H1 (cell line): ENCODE results near the gene GRIA4. TPM values are rescaled to one million over a fixed set of nuclear protein-coding genes. Genes with fewer than 3 reads are reported as not detected.

Experiments used
- CTCF ChIA-PET: fragments of 300-600 bp; sonication (Branson Sonifier 250); formaldehyde crosslinking; loops from one replicate; lab custom pipeline; 2021; ENCODE audit not compliant: partially characterized antibody; lab: Charles Lee
- POLR2A ChIA-PET: fragments of 300-600 bp; sonication (Branson Sonifier 250); formaldehyde crosslinking; loops from one replicate; lab custom pipeline; 2021; ENCODE audit warnings: inconsistent platforms; ENCODE audit not compliant: partially characterized antibody; lab: Charles Lee
- DNase-seq, 2 experiments: peaks; one replicate each; pipeline versions ENCODE4 v3.0.0 to v3.0.0-alpha.2; 2010 to 2022; ENCODE audit warnings: low spot score in 2 of 2, low read depth in 1 of 2, mixed read lengths in 1 of 2
- FAIRE-seq: peaks from 2 replicates; lab custom pipeline; 2011; peaks lifted over from hg19 to GRCh38; lab: Jason Lieb, UNC
- H2AFZ ChIP-seq: 2 replicates; pipeline ENCODE4 v1.8.1; 2012; ENCODE audit warnings: low read length, inconsistent platforms
- H2AK5ac ChIP-seq: 2 replicates; pipeline ENCODE4 v1.6.1; 2013; ENCODE audit warnings: low read depth, low read length
- H2BK120ac ChIP-seq: replicated peaks from 2 replicates; pipeline ENCODE3; 2013; ENCODE audit warnings: low read depth, low read length, inconsistent platforms
- H2BK12ac ChIP-seq: 2 replicates; pipeline ENCODE4 v1.6.1; 2013; ENCODE audit warnings: low read depth, low read length
- H2BK15ac ChIP-seq: 2 replicates; pipeline ENCODE4 v1.6.1; 2013; ENCODE audit warnings: low read length
- H2BK20ac ChIP-seq: 2 replicates; pipeline ENCODE4 v1.6.1; 2013; ENCODE audit warnings: low read length
- H2BK5ac ChIP-seq: 2 replicates; pipeline ENCODE4 v1.6.1; 2013; ENCODE audit warnings: low read depth, low read length
- H3K14ac ChIP-seq: 2 replicates; pipeline ENCODE4 v1.6.1; 2013; ENCODE audit warnings: inconsistent platforms; ENCODE audit not compliant: insufficient read length
- H3K18ac ChIP-seq: 2 replicates; pipeline ENCODE4 v1.6.1; 2013; ENCODE audit warnings: low read length; ENCODE audit errors: extremely low read depth
- H3K23ac ChIP-seq: 2 replicates; pipeline ENCODE4 v1.6.1; 2013; ENCODE audit warnings: inconsistent platforms; ENCODE audit not compliant: insufficient read length
- H3K23me2 ChIP-seq: 2 replicates; pipeline ENCODE4 v1.6.1; 2013; ENCODE audit warnings: low read depth, low read length
- H3K27ac ChIP-seq: 2 replicates; pipeline ENCODE4 v1.6.1; 2011; ENCODE audit warnings: low read depth, low read length, inconsistent platforms
- H3K27me3 ChIP-seq, 4 experiments: replicated peaks in 1 of 4; 1 replicate in 1 of 4; 2 replicates in 3 of 4; pipeline versions ENCODE4 v1.6.1 to v1.8.1; 2011 to 2013; ENCODE audit warnings: low read length in 3 of 4, mild to moderate bottlenecking in 3 of 4, inconsistent platforms in 2 of 4, mixed read lengths in 2 of 4, moderate library complexity in 1 of 4; ENCODE audit not compliant: control insufficient read depth in 3 of 4, insufficient read depth in 3 of 4; ENCODE audit errors: extremely low read depth in 1 of 4
- H3K36me3 ChIP-seq, 4 experiments: 2 replicates each; pipeline versions ENCODE4 v1.6.1 to v1.8.1; 2011 to 2013; ENCODE audit warnings: mild to moderate bottlenecking in 4 of 4, low read length in 3 of 4, moderate library complexity in 2 of 4, control low read depth in 1 of 4, inconsistent platforms in 1 of 4; ENCODE audit not compliant: insufficient read depth in 4 of 4, control insufficient read depth in 2 of 4
- H3K4ac ChIP-seq: replicated peaks from 2 replicates; pipeline ENCODE3; 2013; ENCODE audit warnings: low read length, low read depth, mixed read lengths, inconsistent platforms; ENCODE audit not compliant: insufficient read length
- H3K4me1 ChIP-seq, 4 experiments: replicated peaks in 1 of 4; 1 replicate in 1 of 4; 2 replicates in 3 of 4; pipeline versions ENCODE4 v1.6.1 to v1.8.1; 2011 to 2013; ENCODE audit warnings: low read length in 3 of 4, inconsistent platforms in 2 of 4, mixed read lengths in 1 of 4; ENCODE audit not compliant: insufficient read depth in 4 of 4, control insufficient read depth in 3 of 4
- H3K4me2 ChIP-seq, 2 experiments: 2 replicates each; pipeline versions ENCODE4 v1.6.1 to v1.8.1; 2011 to 2013; ENCODE audit warnings: low read depth in 2 of 2, low read length in 2 of 2, control low read depth in 1 of 2, inconsistent platforms in 1 of 2, mild to moderate bottlenecking in 1 of 2; ENCODE audit not compliant: insufficient read depth in 1 of 2
- H3K4me3 ChIP-seq, 4 experiments: fragments of 200-600, 300-600 bp in 1 of 4; sonication (generic), shearing (Covaris generic), sonication (Bioruptor Twin) in 1 of 4; 2 replicates each; pipeline versions ENCODE4 v1.5.1 to v1.8.1; 2011 to 2016; ENCODE audit warnings: low read length in 4 of 4, low read depth in 3 of 4, control low read depth in 2 of 4, inconsistent platforms in 2 of 4, mild to moderate bottlenecking in 2 of 4, mixed read lengths in 1 of 4, moderate library complexity in 1 of 4; ENCODE audit not compliant: insufficient read depth in 2 of 4; ENCODE audit errors: extremely low read depth in 1 of 4
- H3K56ac ChIP-seq: replicated peaks from 2 replicates; pipeline ENCODE3; 2013; ENCODE audit warnings: low read depth, mild to moderate bottlenecking, mixed read lengths, low read length, inconsistent platforms; ENCODE audit not compliant: insufficient read length
- H3K79me1 ChIP-seq: 2 replicates; pipeline ENCODE4 v1.6.1; 2013; ENCODE audit warnings: low read depth, low read length, control low read depth
- H3K79me2 ChIP-seq, 2 experiments: 2 replicates each; pipeline versions ENCODE4 v1.6.1 to v1.8.1; 2012 to 2013; ENCODE audit warnings: low read length in 2 of 2, mild to moderate bottlenecking in 2 of 2, inconsistent platforms in 1 of 2; ENCODE audit not compliant: insufficient read depth in 2 of 2, control insufficient read depth in 1 of 2
- H3K9ac ChIP-seq, 4 experiments: replicated peaks in 1 of 4; 1 replicate in 1 of 4; 2 replicates in 3 of 4; pipeline versions ENCODE4 v1.6.1 to v1.8.1; 2011 to 2013; ENCODE audit warnings: low read depth in 3 of 4, low read length in 3 of 4, control low read depth in 2 of 4, mild to moderate bottlenecking in 2 of 4, moderate library complexity in 2 of 4, inconsistent platforms in 1 of 4; ENCODE audit errors: extremely low read depth in 1 of 4
- H3K9me3 ChIP-seq, 2 experiments: 2 replicates each; pipeline versions ENCODE4 v1.6.1 to v1.8.1; 2012 to 2013; ENCODE audit warnings: mild to moderate bottlenecking in 2 of 2, moderate library complexity in 2 of 2, control low read depth in 1 of 2, inconsistent platforms in 1 of 2, low read depth in 1 of 2, low read length in 1 of 2, mixed read lengths in 1 of 2; ENCODE audit not compliant: insufficient read depth in 2 of 2
- H4K20me1 ChIP-seq, 2 experiments: replicated peaks in 1 of 2; 2 replicates each; pipeline versions ENCODE3 to v1.8.1; 2011 to 2013; ENCODE audit warnings: inconsistent platforms in 2 of 2, low read length in 2 of 2, mild to moderate bottlenecking in 1 of 2; ENCODE audit not compliant: insufficient read depth in 2 of 2, control insufficient read depth in 1 of 2
- H4K5ac ChIP-seq: 2 replicates; pipeline ENCODE4 v1.6.1; 2013; ENCODE audit warnings: low read length, low read depth, mixed read lengths, inconsistent platforms; ENCODE audit not compliant: insufficient read length
- H4K8ac ChIP-seq: 2 replicates; pipeline ENCODE4 v1.8.0; 2013; ENCODE audit warnings: mild to moderate bottlenecking, moderate library complexity, low read length, inconsistent platforms; ENCODE audit not compliant: insufficient read depth; ENCODE audit errors: extremely low read depth
- H4K91ac ChIP-seq: replicated peaks from 2 replicates; pipeline ENCODE3; 2013; ENCODE audit warnings: low read length, mixed read lengths, inconsistent platforms; ENCODE audit not compliant: insufficient read length
- PHF8 ChIP-seq: fragments of 200-600 bp; sonication (generic); conservative IDR thresholded peaks from 2 replicates; pipeline ENCODE4 v1.7.1; 2012; ENCODE audit warnings: low read depth, mild to moderate bottlenecking, inconsistent platforms, low read length, moderate library complexity
- POLR2AphosphoS5 ChIP-seq: IDR thresholded peaks from 2 replicates; pipeline ENCODE4 v1.6.1; 2011; ENCODE audit warnings: low read depth, low read length
- WGBS, 2 experiments: shearing (Covaris generic) in 1 of 2; methylation state at CpG; one replicate each; pipeline versions ENCODE4 v1.1.6 to v1.1.7; 2013 to 2015; ENCODE audit warnings: low lambda C conversion rate in 2 of 2, mixed read lengths in 2 of 2, inconsistent platforms in 1 of 2, low coverage in 1 of 2, missing lambda C conversion rate in 1 of 2; ENCODE audit not compliant: insufficient replicate concordance in 2 of 2, insufficient coverage in 1 of 2, insufficient read length in 1 of 2; ENCODE audit errors: extremely low coverage in 1 of 2, missing lambda C conversion rate in 1 of 2; 5-methylcytosine and 5-hydroxymethylcytosine counted together
- polyA plus RNA-seq, 7 experiments: library from polyadenylated mRNA; depleted of rRNA in 3 of 7; stranded (reverse) in 5 of 7; unstranded in 2 of 7; fragments of >200 nt in 5 of 7; fragments of 200-250 nt in 2 of 7; gene quantifications; 1 replicate in 5 of 7; 2 replicates in 1 of 7; 4 replicates in 1 of 7; pipeline versions ENCODE4 v1.2.1 to v1.2.3, GENCODE V29; 2011 to 2013; ENCODE audit warnings: missing spikeins in 2 of 7, mixed read lengths in 2 of 7
- total RNA-seq: library from RNA; stranded (reverse); fragmentation: NEBNext Ultra II Directional; extraction: Animal tissue kit (Norgen Biotek cat#: 25700); gene quantifications from 2 replicates; pipeline ENCODE4 v1.2.1, GENCODE V29; 2021

The GRIA4 gene
- total and polyA plus RNA-seq, 2 of the 8 experiments (the other 6 are each of a cell fraction or from before 2014, with no cell fraction given), result 12.5 to 21.8 TPM

GRCh38 chr11:106022795-106023275 is 413.0 kb downstream of the GRIA4 start:
- Histone ChIP-seq H3K4ac (peak overlapping the region; percentile 74), H3K18ac (no peak overlapping the region), H2BK5ac (peak overlapping the region; percentile 6; the same call in 1 of the 2 replicates), H3K9me3 (no peaks in the 10 kb centered on the region), H2BK20ac (no peak overlapping the region), H4K8ac (no peak overlapping the region), H3K23ac (no peak overlapping the region), H4K5ac (peak overlapping the region; percentile 93), H3K36me3 (0 out of 8 replicates have a peak, but pooled peaks cover 0 to 4% (median 0%) of the 10 kb centered on the region in 4 experiments), H3K23me2 (no peaks in the 10 kb centered on the region; the same call in 1 of the 2 replicates), H2BK15ac (peak overlapping the region; percentile 50; the same call in 1 of the 2 replicates), H2AFZ (peak overlapping the region; percentile 76), H3K79me2 (peaks cover 0 to 37% of the 10 kb centered on the region in 2 experiments; a peak in 3 of 4 replicates), H2BK120ac (no peak overlapping the region), H2BK12ac (no peak overlapping the region), H4K20me1 (peaks cover 0 to 2% of the 10 kb centered on the region in 2 experiments), H3K14ac (no peak overlapping the region), H3K56ac (peak overlapping the region; percentile 47), H3K27me3 (no peaks in the 10 kb centered on the region), H3K79me1 (no peaks in the 10 kb centered on the region; the same call in 1 of the 2 replicates), H2AK5ac (no peak overlapping the region; the same call in 1 of the 2 replicates), H3K9ac (no peak overlapping the region; a peak in 1 of 7 replicates), H3K27ac (no peak overlapping the region), H3K4me3 (peak overlapping the region in 3 of 4 experiments; percentile 16 to 54 (median 28); a peak in 5 of 8 replicates), H3K4me2 (peak overlapping the region; percentile 70 to 77), H4K91ac (peak overlapping the region; percentile 61), H3K4me1 (peaks cover 0 to 6% (median 1%) of the 10 kb centered on the region in 4 experiments; a peak in 3 of 7 replicates)
- DNase-seq (no peak), FAIRE-seq (no peak)
- ChIA-PET POLR2A (interaction anchor here (0.6 to 1.2 kb wide), 3 partner anchors 15 to 411 kb away, joined by 3 to 4 read pairs (median 4); no protein-coding TSS in a partner anchor), CTCF (no interaction called here)
- WGBS, 2 experiments, result 90 to 100% methylated on average over 1 to 7 of the region's 7 CpGs
- TF ChIP-seq PHF8 (0 out of 2 replicates have a peak, but pooled peaks have one; percentile 8), POLR2AphosphoS5 (no peak)
